OCI-LY7 (cell line): ENCODE data around the gene ZNF385D.

Experiments
- CTCF ChIP-seq: fragments of 200-600 bp; sonication (generic); conservative IDR thresholded peaks from 2 replicates; pipeline ENCODE4 v1.5.1; 2014; ENCODE audit warnings: mild to moderate bottlenecking, antibody characterized with exemption, low read length, moderate library complexity, mixed read lengths
- EZH2phosphoT487 ChIP-seq: fragments of 200-600 bp; sonication (generic); IDR thresholded peaks from 2 replicates; pipeline ENCODE4 v1.6.1; 2018; ENCODE audit warnings: low read depth, borderline replicate concordance, mild to moderate bottlenecking, mixed run types, antibody characterized with exemption, low read length, moderate library complexity, mixed read lengths

- TF ChIP-seq EZH2phosphoT487 (no peak), CTCF (no peak)
Observed at GRCh38 chr3:21509731-21510470, 241.1 kb downstream of the ZNF385D start.
